B cell (primary cell): ENCODE data around the gene ZBED1.

Experiments used
- EZH2 ChIP-seq: IDR thresholded peaks from 2 replicates; pipeline ENCODE4 v1.6.1; 2012; ENCODE audit warnings: borderline replicate concordance, low read depth, mild to moderate bottlenecking, moderate library complexity, low read length; ENCODE audit not compliant: insufficient read depth, poor library complexity, severe bottlenecking
- TF ChIP-seq, protein P1 (sequence below): fragments of 200-600 bp; IDR thresholded peaks from one replicate; pipeline ENCODE4 v1.8.0; 2022; ENCODE audit warnings: antibody characterized with exemption, mild to moderate bottlenecking

DNA sequence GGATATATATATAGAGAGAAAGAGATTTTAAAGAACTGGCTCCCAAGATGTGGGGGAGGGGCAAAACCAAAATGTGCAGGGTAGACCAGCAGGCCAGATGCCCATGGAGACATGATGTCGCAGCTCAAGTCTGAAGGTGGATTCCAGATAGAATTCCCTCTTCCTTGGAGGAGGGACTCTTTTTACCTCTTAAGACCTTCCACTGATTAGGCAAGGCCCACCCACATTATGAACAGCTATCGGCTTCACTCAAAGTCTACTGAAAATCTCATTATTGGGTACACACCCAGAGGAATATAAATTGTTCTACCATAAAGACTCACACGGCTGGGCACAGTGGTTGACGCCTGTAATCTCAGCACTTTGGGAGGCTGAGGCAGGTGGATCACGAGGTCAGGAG, 59.3 kb downstream of the ZBED1 start:
- TF ChIP-seq, protein P1, sequence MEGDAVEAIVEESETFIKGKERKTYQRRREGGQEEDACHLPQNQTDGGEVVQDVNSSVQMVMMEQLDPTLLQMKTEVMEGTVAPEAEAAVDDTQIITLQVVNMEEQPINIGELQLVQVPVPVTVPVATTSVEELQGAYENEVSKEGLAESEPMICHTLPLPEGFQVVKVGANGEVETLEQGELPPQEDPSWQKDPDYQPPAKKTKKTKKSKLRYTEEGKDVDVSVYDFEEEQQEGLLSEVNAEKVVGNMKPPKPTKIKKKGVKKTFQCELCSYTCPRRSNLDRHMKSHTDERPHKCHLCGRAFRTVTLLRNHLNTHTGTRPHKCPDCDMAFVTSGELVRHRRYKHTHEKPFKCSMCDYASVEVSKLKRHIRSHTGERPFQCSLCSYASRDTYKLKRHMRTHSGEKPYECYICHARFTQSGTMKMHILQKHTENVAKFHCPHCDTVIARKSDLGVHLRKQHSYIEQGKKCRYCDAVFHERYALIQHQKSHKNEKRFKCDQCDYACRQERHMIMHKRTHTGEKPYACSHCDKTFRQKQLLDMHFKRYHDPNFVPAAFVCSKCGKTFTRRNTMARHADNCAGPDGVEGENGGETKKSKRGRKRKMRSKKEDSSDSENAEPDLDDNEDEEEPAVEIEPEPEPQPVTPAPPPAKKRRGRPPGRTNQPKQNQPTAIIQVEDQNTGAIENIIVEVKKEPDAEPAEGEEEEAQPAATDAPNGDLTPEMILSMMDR, result no peak
- no peak for TF ChIP-seq EZH2
